ENCODE data around the gene APP. TPM values are rescaled to one million over a fixed set of nuclear protein-coding genes. Genes with fewer than 3 reads are reported as not detected.
A peak's percentile ranks its signal among the peaks of the same experiment; 100 is the strongest.

Gene APP
- total RNA-seq, 1 experiment from 2014 or later = 224 TPM

GRCh38 chr21:26115899-26116298 lies 54.7 kb downstream of the APP start:
- Histone ChIP-seq H3K9me3 (ENCODE audit: insufficient read depth, low read depth) (no peaks in the 10 kb centered on the region), H3K4me2 (peak overlapping the region; percentile 70), H3K4me3 (no peak overlapping the region; the same call in 1 of the 2 replicates), H2AFZ (no peak overlapping the region), H3F3A (ENCODE audit: insufficient read depth, low read depth) (peaks cover 24% of the 10 kb centered on the region), H4K20me1 (ENCODE audit: insufficient read depth) (no peaks in the 10 kb centered on the region), H3K36me3 (ENCODE audit: low read depth) (no peaks in the 10 kb centered on the region), H3K9me2 (ENCODE audit: insufficient read depth) (no peaks in the 10 kb centered on the region), H3K79me2 (ENCODE audit: low read depth) (peaks cover 50% of the 10 kb centered on the region), H3K27me3 (ENCODE audit: insufficient read depth, low read depth) (no peaks in the 10 kb centered on the region), H3K4me1 (replicated peaks; ENCODE audit: insufficient read depth) (peaks cover 37% of the 10 kb centered on the region), H3K27ac (peak overlapping the region; percentile 85)
- POLR2A ChIA-PET (ENCODE audit: unreplicated experiment) = no interaction called here
- peak in 1 of 2 experiments; percentile 37 for DNase-seq
- CTCF ChIA-PET = no interaction called here
- no peak for TF ChIP-seq CTCF (conservative IDR thresholded peaks at IDR 0.05)
- TF ChIP-seq EZH2 (IDR thresholded peaks at IDR 0.05; ENCODE audit: low read depth) = no peak
- intact Hi-C loops (cut with micrococcal nuclease; ENCODE audit: unreplicated experiment) = loop anchor here (1.0 to 5.0 kb wide), 2 partner anchors 51 to 182 kb away; no protein-coding TSS in a partner anchor
- BruUV-seq (replicated peaks) = no TSS peak

DNA sequence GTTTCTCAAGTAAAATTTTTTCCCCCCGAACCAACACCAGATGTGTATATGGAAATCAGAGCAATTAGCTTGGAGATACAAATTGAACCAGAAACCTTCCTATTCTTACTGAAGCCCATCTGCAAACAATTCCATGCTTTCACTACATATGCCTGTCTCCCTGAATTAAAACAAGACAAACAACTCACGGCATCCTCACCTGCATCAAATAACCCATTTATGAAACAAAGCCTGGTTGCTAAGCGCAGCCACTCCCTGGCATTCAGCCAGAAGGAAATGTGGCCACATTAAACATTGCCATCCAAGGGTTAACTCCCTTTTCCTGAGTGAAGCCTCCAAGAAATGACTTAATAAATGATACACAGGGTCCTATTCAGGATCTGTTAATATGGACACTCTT lies 55.3 kb downstream of the APP start:
- peaks cover 37% of the 10 kb centered on the region for H3K4me1 ChIP-seq (replicated peaks; ENCODE audit: insufficient read depth)
- H3K4me2 ChIP-seq = peak overlapping the region; percentile 70
- H4K20me1 ChIP-seq (ENCODE audit: insufficient read depth) = no peaks in the 10 kb centered on the region
- no peaks in the 10 kb centered on the region for H3K36me3 ChIP-seq (ENCODE audit: low read depth)
- no peak overlapping the region for H2AFZ ChIP-seq
- ChIA-PET POLR2A (ENCODE audit: unreplicated experiment) (interaction anchor here (0.7 kb wide), 1 partner anchor 36 kb away, joined by 7 read pairs; no protein-coding TSS in a partner anchor), CTCF (no interaction called here)
- peak overlapping the region; percentile 85 for H3K27ac ChIP-seq
- no peaks in the 10 kb centered on the region for H3K9me3 ChIP-seq (ENCODE audit: insufficient read depth, low read depth)
- H3F3A ChIP-seq (ENCODE audit: insufficient read depth, low read depth) = peaks cover 24% of the 10 kb centered on the region
- intact Hi-C loops (cut with micrococcal nuclease; ENCODE audit: unreplicated experiment) = loop anchor here (5.0 kb wide), 1 partner anchor 52 kb away; no protein-coding TSS in a partner anchor
- TF ChIP-seq EZH2 (IDR thresholded peaks at IDR 0.05; ENCODE audit: low read depth) (no peak), CTCF (conservative IDR thresholded peaks at IDR 0.05) (no peak)
- H3K79me2 ChIP-seq (ENCODE audit: low read depth) = peaks cover 50% of the 10 kb centered on the region
- no peaks in the 10 kb centered on the region for H3K27me3 ChIP-seq (ENCODE audit: insufficient read depth, low read depth)
- no TSS peak for BruUV-seq (replicated peaks)
- no peaks in the 10 kb centered on the region for H3K9me2 ChIP-seq (ENCODE audit: insufficient read depth)
- no peak overlapping the region for H3K4me3 ChIP-seq
- DNase-seq = peak; percentile 46 to 65

GRCh38 chr21:26112975-26113374 lies 57.6 kb downstream of the APP start:
- H3K36me3 ChIP-seq (ENCODE audit: low read depth) = no peaks in the 10 kb centered on the region
- peaks cover 39% of the 10 kb centered on the region for H3K79me2 ChIP-seq (ENCODE audit: low read depth)
- H3K9me3 ChIP-seq (ENCODE audit: insufficient read depth, low read depth) = no peaks in the 10 kb centered on the region
- no peaks in the 10 kb centered on the region for H4K20me1 ChIP-seq (ENCODE audit: insufficient read depth)
- no peak overlapping the region for H3K27ac ChIP-seq
- ChIA-PET POLR2A (ENCODE audit: unreplicated experiment) (no interaction called here), CTCF (no interaction called here)
- TF ChIP-seq EZH2 (IDR thresholded peaks at IDR 0.05; ENCODE audit: low read depth) = no peak
- no peak for TF ChIP-seq CTCF (conservative IDR thresholded peaks at IDR 0.05)
- intact Hi-C loops (cut with micrococcal nuclease; ENCODE audit: unreplicated experiment) = no loop called here
- no peak for DNase-seq
- H3K9me2 ChIP-seq (ENCODE audit: insufficient read depth) = no peaks in the 10 kb centered on the region
- H3K27me3 ChIP-seq (ENCODE audit: insufficient read depth, low read depth) = no peaks in the 10 kb centered on the region
- peaks cover 31% of the 10 kb centered on the region for H3K4me1 ChIP-seq (replicated peaks; ENCODE audit: insufficient read depth)
- H3F3A ChIP-seq (ENCODE audit: insufficient read depth, low read depth) = peaks cover 21% of the 10 kb centered on the region
- H3K4me3 ChIP-seq = no peak overlapping the region
- no peak overlapping the region for H2AFZ ChIP-seq
- no TSS peak for BruUV-seq (replicated peaks)
- no peak overlapping the region for H3K4me2 ChIP-seq

All from PC-9 (cell line).